22Rv1 (cell line): ENCODE measurements around the gene REPS2.

Experiments
- CTCF ChIP-seq: fragments of 450-650 bp; IDR thresholded peaks from 2 replicates; pipeline ENCODE4 v1.5.1; 2017; ENCODE audit warnings: mild to moderate bottlenecking
- ZFX ChIP-seq: fragments of 450-650 bp; IDR thresholded peaks from 2 replicates; pipeline ENCODE4 v1.6.1; 2017; ENCODE audit warnings: antibody characterized with exemption, borderline replicate concordance

GRCh38 chrX:16917120-16917519 lies 29.3 kb upstream of the REPS2 start:
- TF ChIP-seq CTCF (no peak), ZFX (no peak)
